ENCODE measurements around the gene DMBX1. TPM values are rescaled to one million over a fixed set of nuclear protein-coding genes. Genes with fewer than 3 reads are reported as not detected.

Gene DMBX1
- total and polyA plus RNA-seq, 4 donors, result not detected

DNA sequence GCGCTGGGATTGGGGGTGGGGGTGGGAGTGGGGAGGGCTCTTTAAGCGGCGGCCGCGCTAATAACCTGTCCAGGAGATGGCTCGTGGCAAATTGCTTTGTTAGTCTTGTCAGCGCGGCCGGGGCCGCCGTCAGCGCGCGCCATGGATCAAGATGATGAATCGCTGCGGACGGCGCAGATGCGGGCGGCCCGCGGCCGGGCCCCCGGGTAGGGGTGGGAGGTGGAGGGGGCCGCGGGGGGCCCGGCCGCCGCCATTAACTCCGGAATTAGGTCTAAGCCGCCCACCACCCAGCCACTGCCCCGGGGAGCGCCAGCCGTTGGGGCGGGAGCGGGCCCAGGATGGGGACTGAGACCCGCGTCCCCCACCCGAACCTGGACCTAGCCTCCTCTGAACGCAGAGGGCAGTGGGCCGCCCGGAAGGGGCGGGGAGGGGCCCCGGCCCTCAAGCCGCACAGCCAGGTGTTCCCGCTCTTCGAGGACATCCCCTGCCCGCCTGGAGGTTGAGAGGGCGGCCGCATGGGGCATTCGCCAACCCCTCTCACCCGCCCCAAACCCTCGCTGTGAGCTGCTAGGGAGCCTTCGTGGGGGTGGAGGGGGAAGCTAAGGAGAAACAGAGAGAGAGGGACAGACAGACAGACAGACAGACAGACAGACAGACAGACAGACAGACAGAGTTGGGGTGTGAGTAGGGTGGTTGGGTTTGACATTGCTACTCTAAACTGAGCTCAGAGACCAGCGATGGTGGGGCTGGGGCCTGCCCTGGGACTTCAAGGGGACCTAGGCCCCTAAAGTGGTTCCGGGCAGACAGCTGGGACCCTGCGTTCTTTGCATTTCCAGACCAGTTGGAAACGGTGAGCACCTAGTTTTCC is 3.8 kb upstream of the DMBX1 start:
- Histone ChIP-seq H3K9me3 (ENCODE audit: control insufficient read depth in 4 of 4, low read length in 3 of 4) (no peaks in the 10 kb centered on the region), H3K27me3 (ENCODE audit: control insufficient read depth in 4 of 4, insufficient read depth in 4 of 4, low read length in 3 of 4) (peaks cover 10 to 15% (median 13%) of the 10 kb centered on the region in 4 donors), H3K27ac (ENCODE audit: low read depth in 1 of 2, low read length in 2 of 2) (no peak overlapping the region), H3K4me1 (ENCODE audit: control insufficient read depth in 4 of 4, insufficient read depth in 4 of 4, low read length in 3 of 4) (peaks cover 6 to 28% (median 14%) of the 10 kb centered on the region in 4 donors), H3K9ac (ENCODE audit: low read depth in 1 of 2, low read length in 2 of 2) (no peak overlapping the region), H3K4me3 (ENCODE audit: low read depth in 1 of 3, low read length in 3 of 3) (no peak overlapping the region), H3K36me3 (ENCODE audit: control insufficient read depth in 4 of 4, insufficient read depth in 3 of 4, low read depth in 1 of 4, low read length in 3 of 4) (no peaks in the 10 kb centered on the region)
- no peak for TF ChIP-seq ZBTB33 (IDR thresholded peaks at IDR 0.05)
- TF ChIP-seq HNF4A (conservative IDR thresholded peaks at IDR 0.05), result no peak
- no peak for TF ChIP-seq JUND (IDR thresholded peaks at IDR 0.05)
- TF ChIP-seq NR2F2 (IDR thresholded peaks at IDR 0.05), result no peak
- no peak for TF ChIP-seq FOXA2 (IDR thresholded peaks at IDR 0.05)
- DNase-seq (ENCODE audit: low spot score), result no peak
- WGBS, result 18% methylated on average over 58 of the region's 58 CpGs

- no peak for TF ChIP-seq RAD21 (IDR thresholded peaks at IDR 0.05)
- no peak for TF ChIP-seq RXRA (IDR thresholded peaks at IDR 0.05)
- TF ChIP-seq FOXA2 (IDR thresholded peaks at IDR 0.05), result no peak
- TF ChIP-seq EGR1 (IDR thresholded peaks at IDR 0.05; ENCODE audit: low read depth in 2 of 2), result no peak
- TF ChIP-seq JUND (IDR thresholded peaks at IDR 0.05), result no peak
- no peak for TF ChIP-seq HNF4G (IDR thresholded peaks at IDR 0.05)
- no peak for TF ChIP-seq TAF1 (conservative IDR thresholded peaks at IDR 0.05)
- TF ChIP-seq MAX (IDR thresholded peaks at IDR 0.05), result no peak
- TF ChIP-seq SP1 (IDR thresholded peaks at IDR 0.05), result no peak
- no peak for TF ChIP-seq HNF4A (conservative IDR thresholded peaks at IDR 0.05)
- TF ChIP-seq, protein P1, sequence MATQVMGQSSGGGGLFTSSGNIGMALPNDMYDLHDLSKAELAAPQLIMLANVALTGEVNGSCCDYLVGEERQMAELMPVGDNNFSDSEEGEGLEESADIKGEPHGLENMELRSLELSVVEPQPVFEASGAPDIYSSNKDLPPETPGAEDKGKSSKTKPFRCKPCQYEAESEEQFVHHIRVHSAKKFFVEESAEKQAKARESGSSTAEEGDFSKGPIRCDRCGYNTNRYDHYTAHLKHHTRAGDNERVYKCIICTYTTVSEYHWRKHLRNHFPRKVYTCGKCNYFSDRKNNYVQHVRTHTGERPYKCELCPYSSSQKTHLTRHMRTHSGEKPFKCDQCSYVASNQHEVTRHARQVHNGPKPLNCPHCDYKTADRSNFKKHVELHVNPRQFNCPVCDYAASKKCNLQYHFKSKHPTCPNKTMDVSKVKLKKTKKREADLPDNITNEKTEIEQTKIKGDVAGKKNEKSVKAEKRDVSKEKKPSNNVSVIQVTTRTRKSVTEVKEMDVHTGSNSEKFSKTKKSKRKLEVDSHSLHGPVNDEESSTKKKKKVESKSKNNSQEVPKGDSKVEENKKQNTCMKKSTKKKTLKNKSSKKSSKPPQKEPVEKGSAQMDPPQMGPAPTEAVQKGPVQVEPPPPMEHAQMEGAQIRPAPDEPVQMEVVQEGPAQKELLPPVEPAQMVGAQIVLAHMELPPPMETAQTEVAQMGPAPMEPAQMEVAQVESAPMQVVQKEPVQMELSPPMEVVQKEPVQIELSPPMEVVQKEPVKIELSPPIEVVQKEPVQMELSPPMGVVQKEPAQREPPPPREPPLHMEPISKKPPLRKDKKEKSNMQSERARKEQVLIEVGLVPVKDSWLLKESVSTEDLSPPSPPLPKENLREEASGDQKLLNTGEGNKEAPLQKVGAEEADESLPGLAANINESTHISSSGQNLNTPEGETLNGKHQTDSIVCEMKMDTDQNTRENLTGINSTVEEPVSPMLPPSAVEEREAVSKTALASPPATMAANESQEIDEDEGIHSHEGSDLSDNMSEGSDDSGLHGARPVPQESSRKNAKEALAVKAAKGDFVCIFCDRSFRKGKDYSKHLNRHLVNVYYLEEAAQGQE (IDR thresholded peaks at IDR 0.05), result no peak
- TF ChIP-seq ZBTB33 (IDR thresholded peaks at IDR 0.05), result no peak
- TF ChIP-seq YY1 (IDR thresholded peaks at IDR 0.05), result no peak
- TF ChIP-seq, protein P2, sequence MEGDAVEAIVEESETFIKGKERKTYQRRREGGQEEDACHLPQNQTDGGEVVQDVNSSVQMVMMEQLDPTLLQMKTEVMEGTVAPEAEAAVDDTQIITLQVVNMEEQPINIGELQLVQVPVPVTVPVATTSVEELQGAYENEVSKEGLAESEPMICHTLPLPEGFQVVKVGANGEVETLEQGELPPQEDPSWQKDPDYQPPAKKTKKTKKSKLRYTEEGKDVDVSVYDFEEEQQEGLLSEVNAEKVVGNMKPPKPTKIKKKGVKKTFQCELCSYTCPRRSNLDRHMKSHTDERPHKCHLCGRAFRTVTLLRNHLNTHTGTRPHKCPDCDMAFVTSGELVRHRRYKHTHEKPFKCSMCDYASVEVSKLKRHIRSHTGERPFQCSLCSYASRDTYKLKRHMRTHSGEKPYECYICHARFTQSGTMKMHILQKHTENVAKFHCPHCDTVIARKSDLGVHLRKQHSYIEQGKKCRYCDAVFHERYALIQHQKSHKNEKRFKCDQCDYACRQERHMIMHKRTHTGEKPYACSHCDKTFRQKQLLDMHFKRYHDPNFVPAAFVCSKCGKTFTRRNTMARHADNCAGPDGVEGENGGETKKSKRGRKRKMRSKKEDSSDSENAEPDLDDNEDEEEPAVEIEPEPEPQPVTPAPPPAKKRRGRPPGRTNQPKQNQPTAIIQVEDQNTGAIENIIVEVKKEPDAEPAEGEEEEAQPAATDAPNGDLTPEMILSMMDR (IDR thresholded peaks at IDR 0.05; ENCODE audit: low read depth, low read length, missing input control), result no peak
- TF ChIP-seq NR2F2 (IDR thresholded peaks at IDR 0.05), result no peak
- TF ChIP-seq ATF3 (IDR thresholded peaks at IDR 0.05), result no peak
- no peak for TF ChIP-seq GABPA (IDR thresholded peaks at IDR 0.05 in 1 of 2, conservative IDR thresholded peaks at IDR 0.05 in 1 of 2)
- no peak for TF ChIP-seq FOXA1 (IDR thresholded peaks at IDR 0.05)
- peaks cover 4 to 22% (median 9%) of the 10 kb centered on the region in 4 donors for H3K4me1 ChIP-seq (ENCODE audit: control insufficient read depth in 4 of 4, insufficient read depth in 4 of 4, low read length in 3 of 4)
- H3K27me3 ChIP-seq (ENCODE audit: control insufficient read depth in 4 of 4, insufficient read depth in 4 of 4, low read length in 3 of 4), result peaks cover 12 to 20% (median 15%) of the 10 kb centered on the region in 4 donors
- no peaks in the 10 kb centered on the region for H3K36me3 ChIP-seq (ENCODE audit: control insufficient read depth in 4 of 4, insufficient read depth in 3 of 4, low read depth in 1 of 4, low read length in 3 of 4)
- no peak overlapping the region for H3K9ac ChIP-seq (ENCODE audit: low read depth in 1 of 2, low read length in 2 of 2)
- WGBS, result 71% methylated on average over 8 of the region's 8 CpGs
- no peak overlapping the region for H3K4me3 ChIP-seq (ENCODE audit: low read depth in 1 of 3, low read length in 3 of 3)
- H3K9me3 ChIP-seq (ENCODE audit: control insufficient read depth in 4 of 4, low read length in 3 of 4), result no peaks in the 10 kb centered on the region
- no peak overlapping the region for H3K27ac ChIP-seq (ENCODE audit: low read depth in 1 of 2, low read length in 2 of 2)
- no peak for DNase-seq (ENCODE audit: low spot score)
Measured at GRCh38 chr1:46486432-46487015, 3.1 kb upstream of the DMBX1 start.
